Sigmoid colon (tissue), 3 donors: ENCODE data around the gene LGR6.

Source experiments
- POLR2A ChIP-seq, 2 donors: fragments of 450-650 bp; IDR thresholded peaks; one replicate each; pipeline ENCODE4 v1.6.1; 2016; ENCODE audit warnings: antibody characterized with exemption in 2 of 2, mild to moderate bottlenecking in 2 of 2, moderate library complexity in 2 of 2
- TF ChIP-seq, protein P1 (sequence below), 4 experiments: fragments of 450-650 bp in 3 of 4; fragments of 200-600 bp in 1 of 4; IDR thresholded peaks; one replicate each; pipeline ENCODE4 v1.5.1; 2016 to 2019; ENCODE audit warnings: antibody characterized with exemption in 4 of 4, mild to moderate bottlenecking in 3 of 4, moderate library complexity in 2 of 4

DNA sequence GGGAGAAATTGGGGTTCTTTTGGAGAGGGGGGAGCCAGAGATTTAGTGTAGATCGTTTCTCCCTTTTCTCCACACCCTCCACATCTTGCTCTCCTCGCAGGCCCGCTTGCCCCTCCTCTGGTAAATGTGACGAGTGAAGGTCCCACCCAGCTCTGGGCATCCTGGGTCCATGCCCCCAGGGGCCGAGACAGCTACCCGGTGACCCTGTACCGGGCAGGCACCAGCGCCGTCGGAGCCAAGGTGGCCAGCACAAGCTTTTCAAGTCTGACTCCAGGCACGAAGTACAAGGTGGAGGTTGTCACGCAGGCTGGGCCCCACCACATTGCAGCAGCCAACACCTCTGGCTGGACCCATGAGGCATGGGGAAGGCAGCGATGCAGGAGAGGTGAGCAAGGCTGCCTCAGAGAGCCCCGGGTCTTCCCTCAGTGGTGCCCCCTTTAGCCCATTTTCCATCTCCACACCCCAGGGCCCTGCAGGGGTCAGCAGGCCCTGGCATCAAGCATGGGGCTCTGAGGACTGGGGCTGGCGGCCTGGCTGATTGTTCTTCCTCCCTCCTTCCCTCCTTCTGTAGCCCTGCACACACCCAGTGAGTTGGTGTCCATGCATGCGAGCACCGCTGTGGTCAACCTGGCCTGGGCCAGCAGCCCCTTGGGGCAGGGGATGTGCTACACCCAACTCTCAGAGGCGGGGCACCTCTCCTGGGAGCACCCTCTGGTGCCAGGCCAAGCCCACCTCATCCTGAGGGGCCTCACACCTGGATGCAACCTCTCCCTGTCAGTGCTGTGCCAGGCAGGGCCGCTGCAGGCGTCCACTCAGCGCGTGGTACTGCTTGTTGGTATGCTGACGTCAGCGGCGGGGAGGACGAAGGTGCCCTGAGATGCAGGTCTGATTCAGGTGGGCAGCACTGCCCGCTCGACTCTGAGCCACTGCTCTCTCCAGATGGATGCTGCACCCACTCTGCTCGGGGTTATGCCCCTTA, 16.4 kb upstream of the LGR6 start:
- TF ChIP-seq POLR2A (IDR thresholded peaks at IDR 0.05), result no peak
- TF ChIP-seq, protein P1, sequence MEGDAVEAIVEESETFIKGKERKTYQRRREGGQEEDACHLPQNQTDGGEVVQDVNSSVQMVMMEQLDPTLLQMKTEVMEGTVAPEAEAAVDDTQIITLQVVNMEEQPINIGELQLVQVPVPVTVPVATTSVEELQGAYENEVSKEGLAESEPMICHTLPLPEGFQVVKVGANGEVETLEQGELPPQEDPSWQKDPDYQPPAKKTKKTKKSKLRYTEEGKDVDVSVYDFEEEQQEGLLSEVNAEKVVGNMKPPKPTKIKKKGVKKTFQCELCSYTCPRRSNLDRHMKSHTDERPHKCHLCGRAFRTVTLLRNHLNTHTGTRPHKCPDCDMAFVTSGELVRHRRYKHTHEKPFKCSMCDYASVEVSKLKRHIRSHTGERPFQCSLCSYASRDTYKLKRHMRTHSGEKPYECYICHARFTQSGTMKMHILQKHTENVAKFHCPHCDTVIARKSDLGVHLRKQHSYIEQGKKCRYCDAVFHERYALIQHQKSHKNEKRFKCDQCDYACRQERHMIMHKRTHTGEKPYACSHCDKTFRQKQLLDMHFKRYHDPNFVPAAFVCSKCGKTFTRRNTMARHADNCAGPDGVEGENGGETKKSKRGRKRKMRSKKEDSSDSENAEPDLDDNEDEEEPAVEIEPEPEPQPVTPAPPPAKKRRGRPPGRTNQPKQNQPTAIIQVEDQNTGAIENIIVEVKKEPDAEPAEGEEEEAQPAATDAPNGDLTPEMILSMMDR (IDR thresholded peaks at IDR 0.05), result no peak
